HG02870 (cell line): ENCODE measurements around the gene MAP7.
"Not testable (repeated sequence)": the region's sequence is repeated elsewhere in the genome, so short reads cannot be mapped to it uniquely, and the experiment has no call there.

Source experiments
- ATAC-seq: cut with Tn5 transposase; IDR thresholded peaks from one replicate; pipeline ENCODE4 v1.9.1; 2021; ENCODE audit warnings: mild to moderate bottlenecking, moderate library complexity; ENCODE audit not compliant: unreplicated experiment

The MAP7 gene

DNA sequence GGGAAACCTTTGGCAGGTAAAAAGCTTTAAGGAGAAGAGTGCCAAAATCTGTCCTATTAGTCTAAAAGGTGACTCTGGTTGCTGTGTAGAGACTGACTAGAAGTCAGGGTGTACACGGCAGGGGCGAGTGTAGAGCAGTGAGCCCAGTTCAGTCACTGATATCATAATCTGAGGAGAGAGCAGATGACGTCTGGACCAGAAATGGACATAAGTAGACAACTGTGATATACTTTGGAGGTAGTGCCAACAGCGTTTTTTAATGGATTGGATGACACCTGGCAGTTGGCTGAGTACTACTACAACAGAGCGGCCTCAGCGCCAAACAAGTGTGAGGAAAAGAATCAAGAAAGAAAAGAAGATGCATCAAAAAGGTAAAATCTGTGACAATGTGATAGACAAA lies 76.0 kb downstream of the MAP7 start:
- no peak for ATAC-seq

DNA sequence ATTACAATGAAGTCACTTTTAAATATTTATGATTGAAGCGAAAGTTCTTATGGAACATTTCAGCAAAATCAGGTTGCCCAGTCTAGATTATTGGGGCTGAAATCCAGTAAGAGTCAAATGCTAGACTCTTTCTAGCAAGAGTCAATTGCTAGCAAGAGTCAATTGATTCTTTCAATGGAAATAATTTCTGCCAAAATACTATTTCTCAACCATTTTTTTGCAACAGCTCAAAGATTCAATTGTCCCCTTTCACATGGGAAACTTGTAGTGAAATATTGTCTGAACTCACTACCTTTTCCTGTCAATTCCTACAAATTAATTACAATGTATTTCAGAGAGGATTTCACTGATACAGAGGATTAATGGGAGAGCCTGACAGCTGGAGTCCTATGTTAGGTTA lies 78.3 kb downstream of the MAP7 start:
- no peak for ATAC-seq

DNA sequence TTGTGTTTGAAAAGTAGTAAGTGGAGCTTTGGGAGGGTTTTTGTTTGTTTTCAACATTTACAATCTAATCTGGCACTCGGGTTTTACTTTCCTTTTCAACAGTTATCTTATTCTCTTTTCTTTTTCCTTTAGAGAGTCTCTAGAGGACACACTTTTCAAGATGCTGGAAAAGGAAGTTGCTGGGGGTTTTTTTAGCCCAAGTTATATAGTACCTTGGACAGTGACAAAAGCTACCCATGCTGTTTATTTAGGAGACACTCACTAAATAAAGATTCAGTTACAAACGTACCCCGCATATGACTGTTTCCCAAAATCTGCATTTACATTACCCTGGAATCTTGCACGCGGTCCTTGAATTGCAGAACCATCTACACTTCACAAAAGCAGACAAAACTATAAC lies 78.8 kb downstream of the MAP7 start:
- no peak for ATAC-seq

DNA sequence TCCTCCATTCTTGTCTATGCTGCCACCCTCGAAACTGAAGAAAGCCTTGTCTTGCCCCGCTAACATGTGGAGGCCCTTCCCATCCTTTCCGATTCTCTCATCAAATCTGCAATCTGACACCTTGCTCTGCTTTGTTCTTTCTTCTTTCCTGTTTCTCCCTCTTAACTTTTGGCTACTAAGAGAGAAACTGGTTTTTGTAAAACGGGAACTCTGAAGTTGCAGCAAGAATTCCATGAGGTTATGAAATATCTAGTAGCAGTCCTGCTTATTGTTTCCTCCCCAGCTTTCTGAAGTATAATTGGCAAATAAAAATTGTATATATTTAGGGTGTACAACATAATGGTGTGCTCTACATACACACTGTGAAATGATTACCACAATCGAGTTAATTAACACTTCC lies 80.2 kb downstream of the MAP7 start:
- ATAC-seq = no peak

GRCh38 chr6:136469154-136469553 lies 81.1 kb downstream of the MAP7 start:
- no peak for ATAC-seq

DNA sequence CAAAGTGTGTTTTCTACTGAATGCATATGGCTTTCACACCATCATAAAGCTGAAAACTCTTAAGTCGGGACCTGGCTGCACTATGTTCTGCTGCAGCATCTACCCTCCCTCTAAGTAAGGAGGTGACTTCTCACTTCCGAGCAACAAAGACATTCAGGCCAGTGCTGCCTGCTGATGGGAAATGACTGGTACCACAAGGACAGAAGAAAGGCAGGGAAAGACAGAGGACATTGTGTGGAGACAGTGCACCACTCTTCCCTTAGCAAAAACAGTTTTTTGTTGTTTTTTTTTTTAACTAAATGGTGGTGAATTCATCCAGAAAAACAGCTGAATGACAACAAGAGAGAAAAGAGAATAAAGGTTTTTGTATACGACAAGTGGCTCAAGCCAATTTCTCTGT lies 81.5 kb downstream of the MAP7 start:
- no peak for ATAC-seq

DNA sequence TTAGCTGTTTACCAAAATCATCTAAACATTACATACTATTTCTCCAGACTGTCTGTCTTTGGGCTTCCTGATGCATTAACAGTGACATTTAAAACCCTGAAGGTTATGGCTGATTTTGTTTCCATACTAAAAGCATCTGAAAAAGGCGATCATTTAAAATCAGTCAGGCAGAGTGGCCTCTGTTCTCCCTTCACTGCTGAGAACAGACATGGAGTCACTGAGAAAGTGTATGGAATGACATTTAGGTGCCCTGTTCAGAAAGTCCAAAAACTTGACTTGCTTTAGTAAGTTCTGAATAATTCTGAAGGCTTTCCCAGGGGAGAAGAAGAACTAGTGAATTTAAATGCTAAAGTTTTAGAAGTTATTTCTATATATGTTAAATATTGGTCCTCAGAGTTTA lies 83.0 kb downstream of the MAP7 start:
- ATAC-seq = no peak

- ATAC-seq = no peak
These were observed 83.4 kb downstream of the MAP7 start for GRCh38 chr6:136466777-136467176.

DNA sequence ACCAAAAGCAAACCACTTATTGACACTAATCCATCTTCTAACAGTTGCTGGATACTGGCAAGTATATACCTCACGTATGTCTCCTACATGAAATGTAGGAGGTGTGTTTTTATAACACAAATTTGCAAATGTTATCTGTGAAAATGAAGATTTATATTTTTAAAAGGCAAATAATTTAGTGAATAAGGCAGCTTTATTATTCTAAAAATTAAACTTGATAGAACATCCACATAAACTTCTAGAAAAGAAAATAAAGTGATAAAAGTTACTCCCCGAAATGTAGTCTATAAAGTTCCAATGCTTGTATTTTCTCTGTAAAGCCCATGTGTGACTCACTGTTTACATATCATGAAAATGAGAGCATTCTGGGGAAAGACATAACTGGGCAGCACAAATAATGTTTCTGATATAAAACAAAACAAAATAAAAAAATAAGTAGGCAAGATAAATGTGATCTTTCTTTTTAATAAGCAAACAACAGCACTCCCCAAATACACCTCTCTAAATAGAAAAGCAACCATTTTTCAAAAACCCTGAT lies 84.4 kb downstream of the MAP7 start:
- no peak for ATAC-seq

GRCh38 chr6:136464874-136465273 lies 85.3 kb downstream of the MAP7 start:
- no peak for ATAC-seq

GRCh38 chr6:136464148-136464547 lies 86.1 kb downstream of the MAP7 start:
- ATAC-seq = peak; percentile 59

DNA sequence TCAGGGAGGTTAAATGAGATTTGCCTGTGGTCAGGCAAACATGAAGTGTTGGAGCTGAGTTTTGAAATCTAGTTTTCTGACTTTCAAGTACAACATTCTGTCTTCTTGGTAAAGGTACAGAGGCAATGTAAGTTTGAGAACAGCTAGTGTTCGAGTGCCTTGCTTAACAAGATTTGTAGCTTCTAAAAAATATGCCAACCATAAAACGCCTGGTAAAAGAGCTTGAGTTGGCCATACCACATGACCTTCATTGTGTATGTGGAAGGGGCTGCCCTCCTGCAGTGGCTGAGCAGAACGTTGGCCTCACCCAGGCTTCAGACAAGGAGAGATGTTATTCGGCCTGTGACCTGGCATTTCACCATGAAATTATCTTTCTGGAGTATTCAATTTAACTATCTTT lies 86.5 kb downstream of the MAP7 start:
- no peak for ATAC-seq

GRCh38 chr6:136446579-136447187 lies 103.5 kb downstream of the MAP7 start:
- no peak for ATAC-seq

- ATAC-seq = no peak
These were observed 104.1 kb downstream of the MAP7 start for GRCh38 chr6:136446145-136446544.

- ATAC-seq = no peak
These were observed 105.2 kb downstream of the MAP7 start for GRCh38 chr6:136445063-136445462.

DNA sequence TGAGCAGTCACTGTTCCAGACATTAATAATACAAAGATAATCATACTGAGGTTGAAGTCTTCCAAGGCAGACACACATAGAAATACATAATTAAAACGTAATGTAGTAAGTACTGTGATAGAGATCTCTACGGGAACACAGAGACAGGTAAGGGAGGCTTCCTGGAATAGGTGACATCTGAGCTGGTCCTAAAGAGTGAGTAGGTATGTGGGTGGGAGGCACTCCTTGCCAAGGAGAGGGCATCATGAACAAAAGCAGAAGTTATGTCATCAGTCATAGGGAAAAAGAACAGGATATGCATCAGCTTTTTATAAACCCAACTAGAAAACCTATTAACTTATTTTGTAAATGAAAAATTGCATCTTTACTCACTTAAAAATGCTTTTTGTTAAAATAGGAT lies 110.0 kb downstream of the MAP7 start:
- ATAC-seq = no peak

DNA sequence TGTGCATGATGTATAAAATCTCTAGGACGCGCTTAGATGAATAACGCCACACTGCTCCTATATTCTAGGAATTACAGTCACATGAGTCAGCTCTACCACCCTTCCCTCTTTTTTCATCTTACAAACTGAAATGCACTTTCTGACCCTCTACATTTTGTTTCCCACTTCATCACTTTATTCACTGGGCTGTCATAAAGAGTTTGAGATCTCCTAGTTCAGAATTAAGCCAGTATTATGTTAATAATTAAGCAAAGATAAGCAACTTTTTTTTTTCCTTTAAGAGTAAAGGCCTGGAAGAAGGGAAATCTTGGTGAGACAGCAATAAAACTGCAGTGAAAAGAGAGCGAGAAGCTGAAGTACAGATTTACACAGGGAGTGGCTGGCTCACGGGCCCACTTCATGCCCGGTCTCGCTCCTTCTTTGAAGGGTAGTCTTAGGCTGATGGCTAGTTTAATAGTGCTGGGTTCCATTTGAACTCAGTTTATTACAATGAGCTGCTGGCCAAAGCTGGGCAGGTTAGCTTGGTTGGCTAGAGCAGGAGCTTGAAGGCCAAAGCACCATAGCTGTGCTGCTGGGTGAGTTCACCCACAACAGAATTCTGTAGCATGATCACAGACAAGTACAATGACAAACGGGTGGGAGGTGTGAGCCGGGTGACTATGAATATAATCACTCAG lies 110.6 kb downstream of the MAP7 start:
- no peak for ATAC-seq

GRCh38 chr6:136438441-136438840 lies 111.8 kb downstream of the MAP7 start:
- no peak for ATAC-seq

GRCh38 chr6:136437246-136437645 lies 113.0 kb downstream of the MAP7 start:
- ATAC-seq = no peak

DNA sequence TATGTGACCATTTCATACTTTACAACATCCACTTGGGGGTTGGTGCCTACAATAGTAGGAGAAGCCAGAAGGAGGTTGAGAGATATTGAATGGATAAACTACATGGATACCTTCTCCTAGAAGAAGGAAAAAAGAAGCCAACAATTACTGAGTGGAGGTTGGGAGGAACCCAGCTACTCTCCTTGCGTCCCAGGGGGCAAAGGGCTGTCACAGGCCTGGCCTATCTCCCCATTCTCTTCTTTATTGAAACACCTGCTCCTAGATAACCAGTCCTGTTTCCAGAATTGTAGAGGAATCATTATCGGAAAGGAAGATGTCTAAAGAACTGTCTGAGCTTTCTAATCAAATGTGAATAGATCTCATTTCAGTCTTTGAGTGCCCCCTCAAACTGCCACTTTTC lies 115.1 kb downstream of the MAP7 start:
- no peak for ATAC-seq

GRCh38 chr6:136431306-136431705 lies 118.9 kb downstream of the MAP7 start:
- ATAC-seq = not testable (repeated sequence)

- no peak for ATAC-seq
These were observed 120.8 kb downstream of the MAP7 start for GRCh38 chr6:136429264-136430065.
